K562 treated with DMSO at 1 percent for 24 hours (cell line): ENCODE data around the gene KISS1. TPM values are rescaled to one million over a fixed set of nuclear protein-coding genes. Genes with fewer than 3 reads are reported as not detected.

Experiments used
- total RNA-seq: library from RNA; unstranded; fragments of 300-600 nt; gene quantifications from 2 replicates; pipeline ENCODE4 v1.2.3, GENCODE V29; 2022; ENCODE audit warnings: low read depth; ENCODE audit not compliant: insufficient read depth

Gene KISS1
- total RNA-seq: not detected in 2 replicates

GRCh38 chr1:204196068-204196795, at the start of gene KISS1:
Gene KISS1, minus strand, starts transcription at chr1:204196491. Its CDS starts 3,615 bp downstream, at chr1:204192876.

GRCh38 chr1:204213668-204214662, 17.7 kb upstream of the KISS1 start, which contains the start of gene GOLT1A:
Gene GOLT1A, minus strand, starts transcription at chr1:204213988. Its CDS starts 82 bp downstream, at chr1:204213906.

GRCh38 chr1:204166219-204166618, 30.1 kb downstream of the KISS1 start, which contains the start of gene REN:
Gene REN, minus strand, starts transcription at chr1:204166337. Its CDS starts 44 bp downstream, at chr1:204166293.

GRCh38 chr1:204151552-204152309, 44.6 kb downstream of the KISS1 start, which contains the start of gene ETNK2:
Gene ETNK2, minus strand, starts transcription at chr1:204152044. Its CDS starts 192 bp downstream, at chr1:204151852.

Other genes starting within 250 kb of the KISS1 start
- 0.50 and 0.95 TPM in 2 replicates for gene SOX13, start 123.4 kb downstream of the KISS1 start, total RNA-seq
- 0.17 TPM in 1 of 2 replicates, not detected in the other for gene ETNK2, start 44.4 kb downstream of the KISS1 start, total RNA-seq
- 0.32 TPM in 1 of 2 replicates, not detected in the other for gene REN, start 30.2 kb downstream of the KISS1 start, total RNA-seq
- gene GOLT1A, start 17.5 kb upstream of the KISS1 start, total RNA-seq: not detected in 2 replicates
- gene PLEKHA6, start 163.4 kb upstream of the KISS1 start, total RNA-seq: 0.49 and 0.88 TPM in 2 replicates
- gene PPP1R15B, start 215.3 kb upstream of the KISS1 start, total RNA-seq: 29.6 and 31.5 TPM in 2 replicates